Neural cell (in vitro differentiated cells): Measurements from ENCODE around the gene OLFM1. TPM values are rescaled to one million over a fixed set of nuclear protein-coding genes. Genes with fewer than 3 reads are reported as not detected.

Experiments
- H2AFZ ChIP-seq: fragments of 200-600, 300-800 bp; sonication (generic), shearing (Covaris generic); 2 replicates; pipeline ENCODE4 v1.6.0; 2014; ENCODE audit warnings: low read depth, mild to moderate bottlenecking, antibody characterized with exemption, low read length, moderate library complexity
- H3F3A ChIP-seq: fragments of 200-600 bp; shearing (Covaris generic); 2 replicates; pipeline ENCODE4 v1.6.1; 2016; ENCODE audit warnings: mild to moderate bottlenecking, moderate library complexity, mixed read lengths, antibody characterized with exemption, low read length; ENCODE audit not compliant: insufficient read depth, poor library complexity, severe bottlenecking
- H3K27ac ChIP-seq: fragments of 200-600, 300-800 bp; sonication (generic), shearing (Covaris generic); 2 replicates; pipeline ENCODE4 v1.5.1; 2014; ENCODE audit warnings: mild to moderate bottlenecking, low read length, moderate library complexity
- H3K27me3 ChIP-seq: fragments of 300-800, 200-600 bp; sonication (generic), shearing (Covaris generic); 2 replicates; pipeline ENCODE4 v1.6.0; 2014; ENCODE audit warnings: mild to moderate bottlenecking, low read depth, low read length, moderate library complexity; ENCODE audit not compliant: insufficient read depth
- H3K36me3 ChIP-seq: fragments of 300-800, 200-600 bp; sonication (generic), shearing (Covaris generic); 2 replicates; pipeline ENCODE4 v1.5.1; 2014; ENCODE audit warnings: mild to moderate bottlenecking, antibody characterized with exemption, low read length, moderate library complexity; ENCODE audit not compliant: insufficient read depth
- H3K4me2 ChIP-seq: fragments of 300-800, 200-600 bp; sonication (generic), shearing (Covaris generic); 2 replicates; pipeline ENCODE4 v1.6.0; 2014; ENCODE audit warnings: mild to moderate bottlenecking, low read length
- H3K4me3 ChIP-seq: fragments of 300-800, 200-600 bp; sonication (generic), shearing (Covaris generic); 2 replicates; pipeline ENCODE4 v1.5.1; 2014; ENCODE audit warnings: mild to moderate bottlenecking, low read length, moderate library complexity
- H3K79me2 ChIP-seq: fragments of 200-600 bp; shearing (Covaris generic); replicated peaks from 2 replicates; pipeline ENCODE4 v1.6.0; 2014; ENCODE audit warnings: mild to moderate bottlenecking, low read length, moderate library complexity; ENCODE audit not compliant: insufficient read depth
- H3K9ac ChIP-seq: fragments of 300-800, 200-600 bp; sonication (generic), shearing (Covaris generic); 2 replicates; pipeline ENCODE4 v1.6.1; 2016; ENCODE audit warnings: mild to moderate bottlenecking, low read length, mixed read lengths
- H3K9me2 ChIP-seq: fragments of 200-600 bp; shearing (Covaris generic); 2 replicates; pipeline ENCODE4 v1.6.1; 2016; ENCODE audit warnings: mild to moderate bottlenecking, low read length, mixed read lengths; ENCODE audit not compliant: insufficient read depth
- H3K9me3 ChIP-seq: fragments of 200-600, 300-800 bp; sonication (generic), shearing (Covaris generic); 2 replicates; pipeline ENCODE4 v1.6.1; 2016; ENCODE audit warnings: mild to moderate bottlenecking, mixed run types, low read length, moderate library complexity, mixed read lengths
- H4K20me1 ChIP-seq: fragments of 200-600 bp; shearing (Covaris generic); 2 replicates; pipeline ENCODE4 v1.6.1; 2016; ENCODE audit warnings: mild to moderate bottlenecking, mixed run types; ENCODE audit not compliant: insufficient read depth
- CTCF ChIP-seq: fragments of 450-650 bp; IDR thresholded peaks from 2 replicates; pipeline ENCODE4 v1.5.1; 2014; ENCODE audit warnings: antibody characterized with exemption, mild to moderate bottlenecking, moderate library complexity; ENCODE audit not compliant: poor library complexity, severe bottlenecking
- MXI1 ChIP-seq: fragments of 450-650 bp; conservative IDR thresholded peaks from 2 replicates; pipeline ENCODE4 v1.6.1; 2014; ENCODE audit warnings: antibody characterized with exemption, mild to moderate bottlenecking; ENCODE audit not compliant: poor library complexity, severe bottlenecking
- POLR2AphosphoS5 ChIP-seq: IDR thresholded peaks from 2 replicates; pipeline ENCODE4 v1.6.1; 2012
- RAD21 ChIP-seq: fragments of 450-650 bp; conservative IDR thresholded peaks from 2 replicates; pipeline ENCODE4 v1.6.1; 2014; ENCODE audit warnings: antibody characterized with exemption, mild to moderate bottlenecking, moderate library complexity
- REST ChIP-seq: IDR thresholded peaks from 2 replicates; pipeline ENCODE4 v1.6.1; 2012; ENCODE audit warnings: borderline replicate concordance
- SMC3 ChIP-seq: fragments of 450-650 bp; conservative IDR thresholded peaks from 2 replicates; pipeline ENCODE4 v1.6.1; 2014; ENCODE audit warnings: antibody characterized with exemption, mild to moderate bottlenecking, moderate library complexity; ENCODE audit not compliant: poor library complexity
- TAF1 ChIP-seq: IDR thresholded peaks from 2 replicates; pipeline ENCODE4 v1.6.1; 2012; ENCODE audit warnings: low read depth
- polyA plus RNA-seq: library from polyadenylated mRNA; depleted of rRNA; stranded (reverse); fragments of >200 nt; gene quantifications from 2 replicates; pipeline ENCODE4 v1.2.3, GENCODE V29; 2014

OLFM1 gene
- polyA plus RNA-seq, 1 donor from 2014 or later = 102 TPM

GRCh38 chr9:135095470-135096407 lies 8.3 kb downstream of the OLFM1 start:
- H3F3A ChIP-seq = no peaks in the 10 kb centered on the region
- TF ChIP-seq SMC3 (no peak), RAD21 (no peak), CTCF (no peak), MXI1 (no peak), POLR2AphosphoS5 (no peak)
- H3K9ac ChIP-seq = no peak overlapping the region
- no peaks in the 10 kb centered on the region for H4K20me1 ChIP-seq
- no peak overlapping the region for H3K4me2 ChIP-seq
- no peak overlapping the region for H2AFZ ChIP-seq
- no peaks in the 10 kb centered on the region for H3K79me2 ChIP-seq
- no peaks in the 10 kb centered on the region for H3K36me3 ChIP-seq
- H3K4me3 ChIP-seq = no peak overlapping the region
- no peaks in the 10 kb centered on the region for H3K27me3 ChIP-seq
- H3K9me3 ChIP-seq = no peaks in the 10 kb centered on the region
- no peaks in the 10 kb centered on the region for H3K9me2 ChIP-seq
- no peak overlapping the region for H3K27ac ChIP-seq

GRCh38 chr9:135096408-135096895 lies 9.0 kb downstream of the OLFM1 start:
- H3K9ac ChIP-seq = no peak overlapping the region
- H3K36me3 ChIP-seq = no peaks in the 10 kb centered on the region
- no peaks in the 10 kb centered on the region for H3K9me2 ChIP-seq
- H4K20me1 ChIP-seq = no peaks in the 10 kb centered on the region
- H3K79me2 ChIP-seq = no peaks in the 10 kb centered on the region
- H3K4me3 ChIP-seq = no peak overlapping the region
- H2AFZ ChIP-seq = no peak overlapping the region
- no peaks in the 10 kb centered on the region for H3K9me3 ChIP-seq
- H3F3A ChIP-seq = no peaks in the 10 kb centered on the region
- no peak overlapping the region for H3K4me2 ChIP-seq
- no peak overlapping the region for H3K27ac ChIP-seq
- no peaks in the 10 kb centered on the region for H3K27me3 ChIP-seq
- TF ChIP-seq RAD21 (no peak), TAF1 (no peak), MXI1 (no peak), REST (no peak), CTCF (no peak)
